Islet of Langerhans (tissue), 1 donor: ENCODE results near the gene NKAIN1.
"Not testable (repeated sequence)": the region's sequence is repeated elsewhere in the genome, so short reads cannot be mapped to it uniquely, and the experiment has no call there.

Source experiments
- FAIRE-seq: peaks from one replicate; lab custom pipeline; 2011; peaks lifted over from hg19 to GRCh38; lab: Jason Lieb, UNC

The NKAIN1 gene

GRCh38 chr1:31152181-31152795 lies 87.4 kb downstream of the NKAIN1 start:
- no peak for FAIRE-seq

- FAIRE-seq, result no peak
Measured at GRCh38 chr1:31151402-31151801, 88.3 kb downstream of the NKAIN1 start.

GRCh38 chr1:31148409-31148808 lies 91.3 kb downstream of the NKAIN1 start:
- no peak for FAIRE-seq

GRCh38 chr1:31145648-31146047 lies 94.0 kb downstream of the NKAIN1 start:
- FAIRE-seq, result no peak

- no peak for FAIRE-seq
Measured at GRCh38 chr1:31144442-31144841, 95.2 kb downstream of the NKAIN1 start.

- no peak for FAIRE-seq
Measured at GRCh38 chr1:31143455-31143854, 96.2 kb downstream of the NKAIN1 start.

- FAIRE-seq, result no peak
Measured at GRCh38 chr1:31142406-31142805, 97.3 kb downstream of the NKAIN1 start.

GRCh38 chr1:31140299-31140698 lies 99.4 kb downstream of the NKAIN1 start:
- no peak for FAIRE-seq

GRCh38 chr1:31138797-31139521 lies 100.7 kb downstream of the NKAIN1 start:
- FAIRE-seq, result not testable (repeated sequence)

GRCh38 chr1:31137873-31138272 lies 101.8 kb downstream of the NKAIN1 start:
- FAIRE-seq, result not testable (repeated sequence)

- no peak for FAIRE-seq
Measured at GRCh38 chr1:31135973-31136600, 103.6 kb downstream of the NKAIN1 start.

- FAIRE-seq, result no peak
Measured at GRCh38 chr1:31133368-31133767, 106.3 kb downstream of the NKAIN1 start.
